Muscle layer of duodenum (tissue), 2 donors: ENCODE measurements around the gene DSG1.
"Not testable (repeated sequence)": the region's sequence is repeated elsewhere in the genome, so short reads cannot be mapped to it uniquely, and the experiment has no call there.

Experiments
- H3K27ac ChIP-seq: one replicate; pipeline ENCODE4 v1.7.0; 2013; ENCODE audit warnings: mild to moderate bottlenecking, low read length
- H3K27me3 ChIP-seq: one replicate; pipeline ENCODE4 v1.7.0; 2013; ENCODE audit warnings: low read depth, mild to moderate bottlenecking, control low read depth, low read length
- H3K36me3 ChIP-seq, 2 donors: one replicate each; pipeline ENCODE4 v1.7.0; 2013; ENCODE audit warnings: low read length in 2 of 2, control low read depth in 1 of 2, mild to moderate bottlenecking in 1 of 2; ENCODE audit not compliant: insufficient read depth in 2 of 2, control insufficient read depth in 1 of 2
- H3K4me1 ChIP-seq, 2 donors: one replicate each; pipeline ENCODE4 v1.7.0; 2013; ENCODE audit warnings: low read length in 2 of 2, mild to moderate bottlenecking in 2 of 2, control low read depth in 1 of 2, moderate library complexity in 1 of 2; ENCODE audit not compliant: insufficient read depth in 2 of 2, control insufficient read depth in 1 of 2
- H3K4me3 ChIP-seq, 2 donors: one replicate each; pipeline ENCODE4 v1.7.0; 2013; ENCODE audit warnings: low read length in 2 of 2, low read depth in 1 of 2, mild to moderate bottlenecking in 1 of 2
- H3K9me3 ChIP-seq, 2 donors: one replicate each; pipeline ENCODE4 v1.7.0; 2013; ENCODE audit warnings: low read length in 2 of 2, control low read depth in 1 of 2, mild to moderate bottlenecking in 1 of 2; ENCODE audit not compliant: control insufficient read depth in 1 of 2
- donor health status: healthy.

The DSG1 gene

DNA sequence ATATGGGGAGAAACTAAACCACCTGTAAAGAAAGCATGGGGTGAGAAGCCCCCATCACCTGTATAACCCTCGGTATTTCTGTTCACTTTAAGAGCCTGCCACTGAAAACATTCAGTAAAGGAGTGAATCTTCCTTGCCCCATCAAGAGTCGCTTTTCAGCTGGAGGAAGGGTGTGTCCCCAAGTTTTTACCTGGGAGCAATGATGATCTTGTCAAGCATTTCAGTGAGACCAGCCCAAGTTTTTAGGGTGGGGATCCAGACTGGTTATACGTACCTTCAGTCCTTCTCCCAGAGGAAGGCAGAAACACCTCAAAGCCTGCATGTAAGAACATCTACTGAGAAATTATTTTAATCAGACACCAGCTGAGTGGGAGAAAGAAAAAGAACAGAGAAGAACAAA lies at the start of gene DSG1:
DSG1 (plus strand) TSS at position 301 of the 400 bp plus-strand sequence. CDS start 141 bp downstream, outside the sequence.
- Histone ChIP-seq H3K27ac (no peak within 1 kb of the TSS), H3K4me3 (no peak within 1 kb of the TSS), H3K36me3 (no peaks in the 10 kb centered on the region), H3K4me1 (no peaks in the 10 kb centered on the region), H3K27me3 (no peaks in the 10 kb centered on the region), H3K9me3 (no peaks in the 10 kb centered on the region)

DNA sequence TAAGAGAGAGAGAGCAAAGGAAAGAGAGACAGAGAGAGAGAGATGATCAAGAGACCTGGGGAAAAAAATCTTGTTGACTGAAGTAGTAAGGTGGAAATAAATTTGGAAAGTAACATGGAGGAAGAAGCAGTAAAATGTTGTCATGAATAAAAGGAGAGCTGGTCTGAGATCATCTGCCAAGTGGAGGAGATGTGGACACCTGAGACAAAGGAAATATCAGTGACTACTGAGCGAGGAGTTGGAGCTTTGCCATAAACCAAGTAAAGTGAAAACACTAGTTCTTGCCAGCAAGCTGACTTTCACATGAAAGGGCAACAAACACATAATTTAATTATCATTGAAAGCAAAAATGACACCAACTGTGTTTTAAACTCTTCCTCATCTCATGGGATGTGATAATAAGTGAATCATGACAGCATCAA lies 49.0 kb upstream of the DSG1 start:
- no peaks in the 10 kb centered on the region for H3K9me3 ChIP-seq
- no peak overlapping the region for H3K27ac ChIP-seq
- no peaks in the 10 kb centered on the region for H3K27me3 ChIP-seq
- H3K4me3 ChIP-seq, result no peak overlapping the region
- no peaks in the 10 kb centered on the region for H3K4me1 ChIP-seq
- H3K36me3 ChIP-seq, result no peaks in the 10 kb centered on the region

DNA sequence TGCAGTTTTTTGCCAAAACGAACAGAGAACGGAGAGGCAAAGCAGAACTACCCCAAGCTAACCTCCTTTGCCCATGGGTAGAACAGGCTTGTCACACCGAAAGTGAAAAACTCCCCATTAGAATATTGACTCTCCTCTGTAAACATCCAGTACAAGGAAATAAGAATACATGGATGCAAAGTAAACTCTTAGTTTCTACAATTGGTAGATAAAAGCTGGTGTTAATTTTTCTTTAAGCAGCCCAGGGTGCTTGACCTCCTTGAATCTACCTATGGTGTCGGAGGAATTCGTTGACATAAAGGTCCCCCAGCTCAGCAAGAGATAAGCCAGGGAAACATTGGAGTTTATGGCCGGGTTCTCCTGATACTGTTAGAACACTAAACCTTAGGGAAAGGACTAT lies 48.4 kb upstream of the DSG1 start:
- no peak overlapping the region for H3K27ac ChIP-seq
- H3K9me3 ChIP-seq, result no peaks in the 10 kb centered on the region
- no peak overlapping the region for H3K4me3 ChIP-seq
- no peaks in the 10 kb centered on the region for H3K27me3 ChIP-seq
- no peaks in the 10 kb centered on the region for H3K4me1 ChIP-seq
- H3K36me3 ChIP-seq, result no peaks in the 10 kb centered on the region

DNA sequence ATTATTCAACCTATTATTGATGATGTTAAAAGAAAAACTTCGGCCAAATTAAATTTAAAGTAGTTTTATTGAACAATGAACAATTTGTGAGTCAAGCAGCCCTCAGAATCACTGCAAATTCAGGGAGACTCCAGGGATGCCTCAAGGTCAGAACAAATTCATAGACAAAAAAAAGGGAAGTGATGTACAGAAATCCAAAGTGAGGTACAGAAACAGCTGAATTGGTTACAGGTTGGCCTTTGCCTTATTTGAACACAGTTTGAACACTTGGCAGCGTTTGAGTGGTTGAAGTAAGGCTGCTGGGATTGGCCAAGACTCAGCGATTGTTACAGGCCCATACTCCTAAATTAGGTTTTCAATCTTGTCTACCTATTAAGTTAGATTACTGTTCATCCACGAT lies 47.4 kb upstream of the DSG1 start:
- H3K27ac ChIP-seq, result no peak overlapping the region
- no peaks in the 10 kb centered on the region for H3K4me1 ChIP-seq
- no peaks in the 10 kb centered on the region for H3K27me3 ChIP-seq
- H3K36me3 ChIP-seq, result no peaks in the 10 kb centered on the region
- no peaks in the 10 kb centered on the region for H3K9me3 ChIP-seq
- no peak overlapping the region for H3K4me3 ChIP-seq

DNA sequence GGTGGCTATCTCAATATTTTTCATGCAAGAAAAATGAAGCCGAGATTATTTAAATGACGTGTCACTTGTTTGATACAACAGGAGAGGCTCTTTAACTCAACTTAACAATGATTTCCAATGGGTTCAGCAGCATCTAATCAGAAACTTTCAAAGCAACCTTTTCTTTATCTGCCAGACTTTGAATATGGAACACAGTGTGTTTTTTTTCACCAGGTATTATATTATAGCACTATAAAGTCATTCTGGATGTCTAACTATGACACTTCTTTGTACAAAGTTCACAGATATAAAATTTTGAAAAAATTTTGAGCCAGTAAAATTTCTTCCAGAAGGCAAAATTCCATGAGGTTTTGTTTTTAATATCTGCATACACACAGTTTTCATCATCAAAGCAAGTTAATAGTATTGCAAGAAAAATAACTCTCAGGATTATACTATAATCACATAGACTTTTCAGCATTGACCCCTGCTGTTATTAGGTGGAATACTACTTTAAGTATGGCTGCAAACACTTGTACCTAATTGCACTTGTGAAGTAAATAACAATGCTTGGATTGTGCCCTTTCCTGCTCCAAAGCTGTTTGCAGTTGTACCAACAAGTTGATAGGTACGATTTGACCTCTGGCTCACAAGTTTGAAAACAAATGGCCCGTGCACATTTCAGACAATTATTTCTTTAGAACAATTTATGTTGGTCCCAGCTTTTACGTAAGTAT lies 44.0 kb upstream of the DSG1 start:
- H3K27ac ChIP-seq, result no peak overlapping the region
- no peaks in the 10 kb centered on the region for H3K9me3 ChIP-seq
- no peaks in the 10 kb centered on the region for H3K4me1 ChIP-seq
- no peaks in the 10 kb centered on the region for H3K27me3 ChIP-seq
- H3K4me3 ChIP-seq, result no peak overlapping the region
- no peaks in the 10 kb centered on the region for H3K36me3 ChIP-seq

DNA sequence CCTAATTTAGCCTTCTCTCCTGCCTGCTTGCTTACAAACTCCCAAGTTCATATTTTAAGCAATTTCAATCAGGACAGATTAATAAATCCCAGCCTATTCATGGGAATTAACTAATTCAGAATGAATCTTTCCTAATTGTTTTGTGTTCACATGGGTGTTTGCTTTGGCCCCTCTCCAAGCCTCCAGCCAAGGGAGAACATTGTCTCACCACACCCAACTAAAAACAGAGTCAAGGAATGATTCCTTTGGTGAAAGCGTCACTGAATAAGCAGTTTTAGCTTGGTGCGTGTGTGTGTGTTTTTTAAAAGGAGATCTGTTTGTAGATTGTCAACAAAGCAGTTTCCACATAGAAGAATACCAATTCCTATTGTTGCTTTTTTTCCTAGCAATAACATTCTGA lies 43.0 kb upstream of the DSG1 start:
- Histone ChIP-seq H3K27me3 (no peaks in the 10 kb centered on the region), H3K4me3 (no peak overlapping the region), H3K9me3 (no peaks in the 10 kb centered on the region), H3K36me3 (no peaks in the 10 kb centered on the region), H3K27ac (no peak overlapping the region), H3K4me1 (no peaks in the 10 kb centered on the region)

DNA sequence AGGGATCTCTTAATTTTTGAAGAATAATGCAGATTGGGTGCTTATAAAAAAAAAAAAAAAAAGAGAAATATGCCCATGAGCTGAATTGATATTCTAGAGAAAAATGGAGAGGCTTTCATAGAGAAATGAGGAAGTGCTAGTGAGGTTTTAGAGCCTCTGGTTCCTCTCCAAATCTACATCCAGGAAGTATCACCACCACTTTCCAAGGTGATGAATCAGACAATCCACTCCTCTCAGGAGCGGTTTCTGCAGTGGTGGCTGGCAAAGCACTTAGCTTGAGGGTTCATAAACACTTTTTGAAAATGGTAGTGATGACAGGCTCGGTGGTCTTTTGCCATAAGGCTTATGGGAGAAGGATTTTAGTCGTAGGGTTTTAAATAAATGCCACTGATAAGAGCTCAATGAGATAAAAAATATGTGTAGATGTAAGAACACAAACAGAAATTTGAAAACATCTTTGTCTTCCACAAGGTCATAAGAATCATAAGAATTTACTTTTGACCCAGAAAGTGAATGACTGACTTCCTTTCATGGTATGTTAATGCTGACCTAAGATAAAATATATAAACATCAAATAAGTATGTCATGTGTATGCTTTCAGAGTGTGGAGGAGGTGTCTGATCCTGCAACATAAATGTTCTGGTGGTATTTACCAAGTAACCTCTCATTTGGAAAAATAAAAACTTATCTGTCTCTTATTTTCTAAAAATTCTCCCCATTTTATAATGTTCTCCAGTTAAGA lies 42.1 kb upstream of the DSG1 start:
- Histone ChIP-seq H3K4me1 (no peaks in the 10 kb centered on the region), H3K27me3 (no peaks in the 10 kb centered on the region), H3K27ac (no peak overlapping the region)

DNA sequence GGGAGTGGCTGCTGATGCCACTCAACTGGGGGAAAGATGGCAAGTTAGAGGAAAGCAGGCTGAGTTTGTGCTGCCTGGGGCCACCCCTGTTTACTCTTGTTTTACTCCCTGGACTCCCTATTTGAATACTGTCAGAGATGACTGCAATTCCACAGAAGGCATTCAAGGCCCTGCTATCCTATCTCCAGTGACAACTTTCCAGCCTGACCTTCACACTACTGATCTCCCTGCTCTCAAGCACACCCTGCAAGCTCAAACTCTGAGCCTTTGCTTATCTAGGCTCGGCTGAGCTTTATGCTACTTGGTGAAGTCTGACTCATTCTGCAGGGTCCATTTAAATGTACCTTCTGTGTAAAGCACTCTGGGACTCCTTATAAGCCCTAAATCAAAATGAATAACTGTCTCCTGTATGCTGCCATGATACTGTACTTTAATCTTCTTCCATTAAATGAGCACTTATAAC lies 39.3 kb upstream of the DSG1 start:
- H3K27ac ChIP-seq, result no peak overlapping the region

More for the DNA sequence above, 42.1 kb upstream of the DSG1 start:
- H3K9me3 ChIP-seq, result no peaks in the 10 kb centered on the region
- H3K36me3 ChIP-seq, result no peaks in the 10 kb centered on the region
- H3K4me3 ChIP-seq, result no peak overlapping the region

DNA sequence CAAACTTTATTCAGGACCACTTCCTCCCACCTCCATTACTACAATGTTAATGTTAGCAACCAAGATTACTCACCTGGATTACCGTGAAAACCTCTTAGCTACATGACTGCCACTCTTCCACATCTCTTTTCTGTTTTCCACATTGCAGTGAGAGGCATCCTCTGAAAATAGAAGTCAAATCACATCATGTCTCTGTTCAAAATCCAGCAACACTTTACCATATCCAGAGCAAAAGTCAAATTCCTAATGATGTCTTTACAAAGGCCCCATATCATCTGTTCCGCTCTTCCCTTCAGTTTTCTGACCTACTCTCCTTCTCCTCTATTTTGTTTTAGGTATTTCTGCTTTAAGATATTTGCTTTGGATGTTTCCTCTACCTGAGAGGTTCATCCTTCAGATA lies 37.5 kb upstream of the DSG1 start:
- H3K4me1 ChIP-seq, result no peaks in the 10 kb centered on the region
- H3K27me3 ChIP-seq, result no peaks in the 10 kb centered on the region
- H3K4me3 ChIP-seq, result no peak overlapping the region
- H3K9me3 ChIP-seq, result no peaks in the 10 kb centered on the region
- H3K27ac ChIP-seq, result no peak overlapping the region
- no peaks in the 10 kb centered on the region for H3K36me3 ChIP-seq

More for the DNA sequence above, 39.3 kb upstream of the DSG1 start:
- Histone ChIP-seq H3K4me1 (no peaks in the 10 kb centered on the region), H3K36me3 (no peaks in the 10 kb centered on the region), H3K27me3 (no peaks in the 10 kb centered on the region), H3K4me3 (no peak overlapping the region), H3K9me3 (no peaks in the 10 kb centered on the region)

DNA sequence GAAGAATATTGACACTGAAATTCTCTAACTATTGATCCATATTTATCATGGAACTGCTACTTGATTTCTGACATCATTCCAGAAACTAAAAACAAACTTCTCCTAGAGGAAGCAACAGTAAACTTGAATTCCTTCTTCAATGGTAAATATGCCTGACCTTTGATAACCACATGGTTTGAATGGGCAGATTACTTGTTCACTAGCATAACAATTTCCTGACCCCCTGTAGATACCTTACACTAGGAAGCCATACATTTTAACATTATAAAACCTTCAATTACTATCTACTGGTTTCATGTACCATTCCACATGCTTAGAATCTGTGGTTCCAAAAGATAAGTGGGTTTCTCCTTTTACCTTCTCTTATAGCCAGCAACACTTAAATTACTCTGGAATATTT lies 36.5 kb upstream of the DSG1 start:
- H3K27ac ChIP-seq, result no peak overlapping the region

DNA sequence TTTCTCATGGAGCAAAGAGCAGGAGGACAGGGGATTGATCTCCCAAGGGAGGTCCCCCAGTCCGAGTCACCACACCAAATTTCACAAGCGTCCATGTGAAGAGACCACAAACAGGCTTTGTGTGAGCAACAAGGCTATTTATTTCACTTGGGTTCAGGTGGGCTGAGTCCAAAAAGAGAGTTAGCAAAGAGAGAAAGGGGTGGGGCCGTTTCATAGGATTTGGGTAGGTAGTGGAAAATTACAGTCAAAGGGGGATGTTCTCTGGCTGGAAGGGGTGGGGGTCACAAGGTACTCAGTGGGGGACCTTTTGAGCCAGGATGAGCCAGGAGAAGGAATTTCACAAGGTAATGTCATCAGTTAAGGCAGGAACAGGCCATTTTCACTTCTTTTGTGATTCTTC lies 28.5 kb upstream of the DSG1 start:
- H3K4me3 ChIP-seq, H3K9me3 ChIP-seq, H3K4me1 ChIP-seq, H3K27me3 ChIP-seq, H3K36me3 ChIP-seq, H3K27ac ChIP-seq: not testable (repeated sequence)

More for the DNA sequence above, 36.5 kb upstream of the DSG1 start:
- Histone ChIP-seq H3K4me3 (no peak overlapping the region), H3K36me3 (no peaks in the 10 kb centered on the region), H3K9me3 (no peaks in the 10 kb centered on the region), H3K27me3 (no peaks in the 10 kb centered on the region), H3K4me1 (no peaks in the 10 kb centered on the region)
